Gastrocnemius medialis (tissue), 4 donors: ENCODE measurements around the gene UBE2QL1.

Experiments used
- POLR2A ChIP-seq, 2 donors: fragments of 450-650 bp; IDR thresholded peaks; one replicate each; pipeline ENCODE4 v1.6.1; 2017; ENCODE audit warnings: antibody characterized with exemption in 2 of 2, mild to moderate bottlenecking in 2 of 2, moderate library complexity in 2 of 2
- TF ChIP-seq, protein P1 (sequence below), 5 experiments: fragments of 450-650 bp in 3 of 5; fragments of 200-600 bp in 2 of 5; sonication (generic) in 2 of 5; IDR thresholded peaks in 4 of 5; conservative IDR thresholded peaks in 1 of 5; 1 replicate in 4 of 5; 2 replicates in 1 of 5; pipeline ENCODE4 v1.5.1; 2016 to 2019; ENCODE audit warnings: antibody characterized with exemption in 5 of 5, mild to moderate bottlenecking in 3 of 5, moderate library complexity in 3 of 5

- TF ChIP-seq, protein P1, sequence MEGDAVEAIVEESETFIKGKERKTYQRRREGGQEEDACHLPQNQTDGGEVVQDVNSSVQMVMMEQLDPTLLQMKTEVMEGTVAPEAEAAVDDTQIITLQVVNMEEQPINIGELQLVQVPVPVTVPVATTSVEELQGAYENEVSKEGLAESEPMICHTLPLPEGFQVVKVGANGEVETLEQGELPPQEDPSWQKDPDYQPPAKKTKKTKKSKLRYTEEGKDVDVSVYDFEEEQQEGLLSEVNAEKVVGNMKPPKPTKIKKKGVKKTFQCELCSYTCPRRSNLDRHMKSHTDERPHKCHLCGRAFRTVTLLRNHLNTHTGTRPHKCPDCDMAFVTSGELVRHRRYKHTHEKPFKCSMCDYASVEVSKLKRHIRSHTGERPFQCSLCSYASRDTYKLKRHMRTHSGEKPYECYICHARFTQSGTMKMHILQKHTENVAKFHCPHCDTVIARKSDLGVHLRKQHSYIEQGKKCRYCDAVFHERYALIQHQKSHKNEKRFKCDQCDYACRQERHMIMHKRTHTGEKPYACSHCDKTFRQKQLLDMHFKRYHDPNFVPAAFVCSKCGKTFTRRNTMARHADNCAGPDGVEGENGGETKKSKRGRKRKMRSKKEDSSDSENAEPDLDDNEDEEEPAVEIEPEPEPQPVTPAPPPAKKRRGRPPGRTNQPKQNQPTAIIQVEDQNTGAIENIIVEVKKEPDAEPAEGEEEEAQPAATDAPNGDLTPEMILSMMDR (IDR thresholded peaks at IDR 0.05 in 4 of 5, conservative IDR thresholded peaks at IDR 0.05 in 1 of 5) = no peak
- TF ChIP-seq POLR2A (IDR thresholded peaks at IDR 0.05) = peak; percentile 57 to 81
These were observed 6.0 kb downstream of the UBE2QL1 start for GRCh38 chr5:6454628-6455053.
